Thoracic aorta (tissue), 2 donors: ENCODE data around the gene PPIE. TPM values are rescaled to one million over a fixed set of nuclear protein-coding genes. Genes with fewer than 3 reads are reported as not detected.

ENCODE experiments used
- ATAC-seq: fragments of 150-250 bp; one replicate; pipeline ENCODE4 v1.8.0; 2017; ENCODE audit warnings: low read depth; ENCODE audit not compliant: insufficient number of reproducible peaks, low FRiP score
- DNase-seq: peaks from one replicate; pipeline ENCODE4 v3.0.0-alpha.2; 2020; ENCODE audit warnings: low spot score
- H3K27ac ChIP-seq, 2 donors: fragments of 200-600 bp; sonication (generic); 1 replicate in 1 of 2; 2 replicates in 1 of 2; pipeline ENCODE4 v1.5.1; 2016; ENCODE audit warnings: mild to moderate bottlenecking in 2 of 2, moderate library complexity in 2 of 2
- H3K27me3 ChIP-seq: fragments of 200-600 bp; sonication (generic); replicated peaks from 2 replicates; pipeline ENCODE4 v1.6.0; 2016; ENCODE audit warnings: mild to moderate bottlenecking; ENCODE audit not compliant: insufficient read depth
- H3K36me3 ChIP-seq: fragments of 200-600 bp; sonication (generic); one replicate; pipeline ENCODE4 v1.5.1; 2016
- H3K4me1 ChIP-seq, 2 donors: fragments of 200-600 bp; sonication (generic); 1 replicate in 1 of 2; 2 replicates in 1 of 2; pipeline versions ENCODE4 v1.5.1 to v1.6.0; 2016; ENCODE audit warnings: low read depth in 2 of 2, mild to moderate bottlenecking in 1 of 2; ENCODE audit not compliant: control insufficient read depth in 1 of 2
- H3K4me3 ChIP-seq: fragments of 200-600 bp; sonication (generic); 2 replicates; pipeline ENCODE4 v1.5.1; 2016; ENCODE audit warnings: mild to moderate bottlenecking
- H3K9me3 ChIP-seq: fragments of 200-600 bp; sonication (generic); 2 replicates; pipeline ENCODE4 v1.5.1; 2016
- total RNA-seq, 2 donors: library from RNA; depleted of rRNA; stranded (reverse); fragments of >200 nt; gene quantifications; one replicate each; pipeline versions ENCODE4 v1.1.0 to v1.2.3, GENCODE V29; 2016
- TF ChIP-seq, protein P1 (sequence below): fragments of 200-600 bp; sonication (generic); IDR thresholded peaks from one replicate; pipeline ENCODE4 v1.5.1; 2019; ENCODE audit warnings: antibody characterized with exemption

The PPIE gene
- total RNA-seq, 2 donors from 2014 or later, result 30.4 to 53.9 TPM

DNA sequence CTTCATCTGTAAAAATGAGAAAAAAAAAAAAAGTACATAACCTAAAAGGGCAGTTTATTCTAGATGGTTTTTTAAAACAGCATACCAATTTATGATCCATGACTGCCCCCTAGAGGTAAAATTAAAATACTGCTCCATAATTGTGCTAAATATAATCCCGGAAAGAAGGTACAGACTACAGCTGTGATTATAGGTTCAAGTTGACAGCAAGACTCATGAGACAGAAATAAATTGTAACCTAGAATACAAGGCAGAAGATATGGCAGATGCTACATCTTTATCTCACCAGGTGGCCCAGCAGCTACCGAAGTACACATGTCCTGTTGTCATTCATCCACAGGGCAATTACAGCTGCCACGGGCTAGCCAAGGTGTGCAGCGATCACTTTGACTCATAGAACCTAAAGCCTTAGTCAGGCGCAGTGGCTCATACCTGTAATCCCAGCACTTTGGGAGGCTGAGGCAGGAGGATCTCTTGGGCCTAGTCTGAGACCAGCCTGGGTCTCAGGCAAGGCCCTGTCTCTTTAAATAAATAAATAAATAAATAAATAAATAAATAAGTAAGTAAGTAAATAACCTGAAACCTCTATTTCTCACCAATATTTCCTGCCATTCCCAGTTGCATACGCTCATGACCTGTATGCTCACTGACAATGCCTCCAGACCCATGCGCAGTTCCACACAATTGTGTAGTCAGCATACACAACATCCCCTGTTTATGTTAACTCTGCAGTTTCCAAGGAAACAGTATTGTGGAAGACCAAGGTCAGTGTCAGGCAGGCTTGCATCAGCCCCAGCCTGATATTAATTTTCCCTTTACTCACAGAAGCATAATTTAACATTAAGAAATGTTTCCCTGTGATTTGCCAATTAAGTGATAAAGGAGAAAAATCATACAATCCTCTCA is 18.3 kb upstream of the PPIE start:
- TF ChIP-seq, protein P1, sequence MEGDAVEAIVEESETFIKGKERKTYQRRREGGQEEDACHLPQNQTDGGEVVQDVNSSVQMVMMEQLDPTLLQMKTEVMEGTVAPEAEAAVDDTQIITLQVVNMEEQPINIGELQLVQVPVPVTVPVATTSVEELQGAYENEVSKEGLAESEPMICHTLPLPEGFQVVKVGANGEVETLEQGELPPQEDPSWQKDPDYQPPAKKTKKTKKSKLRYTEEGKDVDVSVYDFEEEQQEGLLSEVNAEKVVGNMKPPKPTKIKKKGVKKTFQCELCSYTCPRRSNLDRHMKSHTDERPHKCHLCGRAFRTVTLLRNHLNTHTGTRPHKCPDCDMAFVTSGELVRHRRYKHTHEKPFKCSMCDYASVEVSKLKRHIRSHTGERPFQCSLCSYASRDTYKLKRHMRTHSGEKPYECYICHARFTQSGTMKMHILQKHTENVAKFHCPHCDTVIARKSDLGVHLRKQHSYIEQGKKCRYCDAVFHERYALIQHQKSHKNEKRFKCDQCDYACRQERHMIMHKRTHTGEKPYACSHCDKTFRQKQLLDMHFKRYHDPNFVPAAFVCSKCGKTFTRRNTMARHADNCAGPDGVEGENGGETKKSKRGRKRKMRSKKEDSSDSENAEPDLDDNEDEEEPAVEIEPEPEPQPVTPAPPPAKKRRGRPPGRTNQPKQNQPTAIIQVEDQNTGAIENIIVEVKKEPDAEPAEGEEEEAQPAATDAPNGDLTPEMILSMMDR, result peak; percentile 65
- ATAC-seq (no peak), DNase-seq (no peak)
- no peak overlapping the region for H3K27ac ChIP-seq
- H3K4me1 ChIP-seq, result no peaks in the 10 kb centered on the region
- H3K4me3 ChIP-seq, result no peak overlapping the region
- H3K36me3 ChIP-seq, result no peaks in the 10 kb centered on the region
- H3K9me3 ChIP-seq, result no peaks in the 10 kb centered on the region
- no peaks in the 10 kb centered on the region for H3K27me3 ChIP-seq

DNA sequence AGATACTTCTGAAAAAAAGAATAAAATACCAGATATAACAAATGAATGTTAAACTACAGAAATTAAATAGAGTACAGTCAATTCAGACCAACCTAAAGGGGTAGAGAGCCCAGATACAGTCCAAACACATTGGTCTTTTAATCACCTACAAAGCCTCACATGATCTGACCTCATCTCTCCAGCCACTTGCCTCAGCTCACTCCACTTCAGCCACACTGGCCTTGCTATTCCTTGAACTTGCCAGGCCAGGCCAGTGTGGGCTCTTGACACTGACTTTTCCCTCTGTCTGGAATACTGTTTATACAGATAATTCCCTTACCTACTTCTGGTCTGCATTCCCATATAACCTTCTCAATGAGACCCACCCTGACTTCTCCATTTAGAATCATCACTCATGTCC is 17.0 kb upstream of the PPIE start:
- no peaks in the 10 kb centered on the region for H3K4me1 ChIP-seq
- TF ChIP-seq, protein P1, result no peak
- DNase-seq, result no peak
- no peak overlapping the region for H3K4me3 ChIP-seq
- H3K27ac ChIP-seq, result no peak overlapping the region
- no peaks in the 10 kb centered on the region for H3K36me3 ChIP-seq
- ATAC-seq, result no peak
- H3K9me3 ChIP-seq, result no peaks in the 10 kb centered on the region
- H3K27me3 ChIP-seq, result no peaks in the 10 kb centered on the region

DNA sequence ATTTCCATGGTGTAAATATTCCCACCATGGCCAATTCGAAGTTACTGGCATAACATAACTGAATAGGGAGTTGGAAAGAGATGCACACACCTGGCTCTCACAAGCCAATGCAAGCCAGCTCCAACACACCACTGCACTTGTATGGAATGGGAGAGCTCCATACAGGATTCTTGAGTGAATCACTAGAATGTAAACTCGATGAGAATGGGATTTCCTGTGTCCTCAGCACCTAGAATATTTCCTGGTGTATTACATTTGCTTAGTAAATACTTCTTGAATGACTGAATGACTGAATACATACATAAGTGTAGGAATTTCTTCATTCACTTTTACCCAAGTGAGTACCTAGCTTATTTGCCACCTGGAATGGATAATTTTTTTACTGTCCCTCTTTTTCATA is 16.2 kb upstream of the PPIE start:
- Histone ChIP-seq H3K36me3 (no peaks in the 10 kb centered on the region), H3K4me1 (no peaks in the 10 kb centered on the region), H3K27ac (no peak overlapping the region), H3K9me3 (no peaks in the 10 kb centered on the region), H3K27me3 (no peaks in the 10 kb centered on the region), H3K4me3 (no peak overlapping the region)
- ATAC-seq, result no peak
- TF ChIP-seq, protein P1, result no peak
- DNase-seq, result no peak

DNA sequence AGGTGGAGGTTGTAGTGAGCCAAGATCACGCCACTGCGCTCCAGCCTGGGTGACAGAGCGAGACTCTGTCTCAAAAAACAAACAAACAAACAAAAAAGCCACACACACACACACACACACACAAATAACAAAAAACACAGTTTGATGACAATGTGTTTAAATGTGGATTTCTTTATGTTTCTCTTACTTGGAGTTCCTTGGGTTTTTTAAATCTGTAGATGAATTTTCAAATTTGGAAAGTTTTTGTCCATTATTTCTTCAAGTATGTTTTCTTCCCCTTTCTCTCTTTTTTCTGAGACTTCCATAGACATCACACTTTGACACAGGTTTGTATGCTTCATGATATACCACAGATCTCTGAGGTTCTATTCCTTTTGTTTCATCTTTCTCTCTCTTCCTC is 12.1 kb upstream of the PPIE start:
- Histone ChIP-seq H3K9me3 (no peaks in the 10 kb centered on the region), H3K36me3 (no peaks in the 10 kb centered on the region), H3K27ac (no peak overlapping the region), H3K4me3 (no peak overlapping the region), H3K4me1 (no peaks in the 10 kb centered on the region), H3K27me3 (no peaks in the 10 kb centered on the region)
- ATAC-seq, result no peak
- no peak for DNase-seq
- TF ChIP-seq, protein P1, result no peak

DNA sequence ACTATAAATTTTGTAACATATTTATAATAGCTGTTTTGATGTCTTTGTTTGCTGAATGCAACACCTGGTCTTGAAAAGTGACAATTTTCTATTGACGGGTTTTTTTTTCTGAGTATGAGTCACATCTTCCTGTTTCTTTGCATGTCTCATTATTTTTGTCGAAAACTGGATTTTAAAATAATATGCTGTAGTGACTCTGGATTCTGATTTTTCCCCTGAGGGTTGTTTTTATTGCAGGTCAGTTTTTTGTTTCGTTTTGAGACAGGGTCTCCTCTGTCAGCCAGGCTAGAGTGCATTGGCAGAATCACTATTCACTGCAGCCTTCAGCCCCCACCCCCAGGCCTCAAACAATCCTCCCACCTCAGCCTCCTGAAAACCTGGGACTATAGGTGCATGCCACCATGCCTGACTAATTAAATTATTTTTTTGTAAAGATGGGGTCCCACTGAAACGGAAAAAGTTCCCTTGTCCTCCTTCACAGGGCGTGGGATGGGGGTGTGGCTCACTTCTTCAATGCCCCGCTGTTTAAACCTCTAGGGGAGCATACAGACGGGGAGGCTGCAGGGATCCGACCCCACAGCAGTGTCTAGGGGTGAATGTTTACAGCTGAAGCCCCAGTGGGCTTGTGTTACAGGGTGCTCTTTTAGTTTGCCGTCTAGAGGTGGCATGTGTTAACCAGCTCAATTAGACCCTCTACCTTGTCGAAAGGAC is 11.3 kb upstream of the PPIE start:
- no peaks in the 10 kb centered on the region for H3K36me3 ChIP-seq
- H3K4me1 ChIP-seq, result no peaks in the 10 kb centered on the region
- no peaks in the 10 kb centered on the region for H3K27me3 ChIP-seq
- TF ChIP-seq, protein P1, result no peak
- no peak overlapping the region for H3K27ac ChIP-seq
- no peak overlapping the region for H3K4me3 ChIP-seq
- no peak for ATAC-seq
- no peaks in the 10 kb centered on the region for H3K9me3 ChIP-seq
- DNase-seq, result no peak
